ENCODE results near the gene FAM171A1. TPM values are rescaled to one million over a fixed set of nuclear protein-coding genes. Genes with fewer than 3 reads are reported as not detected.

Gene FAM171A1
- polyA plus RNA-seq, 1 donor (not counting 4 experiments of a cell fraction or from before 2014, with no cell fraction given) = 8.8 TPM

DNA sequence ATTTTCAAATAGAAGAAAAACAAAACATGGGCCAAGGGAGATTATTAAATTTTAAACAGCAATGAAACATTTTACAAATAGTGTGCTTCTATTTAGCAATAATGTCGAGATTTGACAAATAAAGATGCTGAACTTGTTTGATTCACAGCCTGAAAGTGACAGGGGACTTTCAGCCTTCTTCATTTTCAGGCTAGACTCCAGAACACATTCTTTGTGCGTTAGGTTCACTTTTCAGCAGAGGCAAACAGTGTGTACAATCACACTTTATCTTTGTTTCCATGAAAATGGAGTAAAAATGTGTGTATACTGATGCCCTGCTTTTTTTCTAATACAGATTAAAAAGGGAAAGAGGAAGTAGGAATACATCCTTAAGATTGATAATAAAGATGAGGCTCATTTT lies 35.6 kb downstream of the FAM171A1 start:
- H3K9me3 ChIP-seq (ENCODE audit: control insufficient read depth, low read depth, low read length) = no peaks in the 10 kb centered on the region
- no peak overlapping the region for H3K4me2 ChIP-seq (ENCODE audit: control insufficient read depth, extremely low read depth, insufficient read depth, low read depth, low read length)
- H3K27ac ChIP-seq (ENCODE audit: control insufficient read depth, insufficient read depth, low read length) = no peak overlapping the region
- H3K9ac ChIP-seq (ENCODE audit: control insufficient read depth, extremely low read depth, insufficient read depth, low read length) = no peak overlapping the region
- dilution Hi-C loops (cut with MboI; ENCODE audit: extremely low pct_ligation_motif_present, low sequenced_read_pairs) = no loop called here
- no peak for TF ChIP-seq EZH2 (IDR thresholded peaks at IDR 0.05; ENCODE audit: low read length)
- TF ChIP-seq CTCF (optimal IDR thresholded peaks at IDR 0.05 in 1 of 3, IDR thresholded peaks at IDR 0.05 in 1 of 3, conservative IDR thresholded peaks at IDR 0.05 in 1 of 3; ENCODE audit: extremely low read depth in 1 of 3, insufficient read depth in 2 of 3, low read length in 3 of 3) = no peak
- H3K36me3 ChIP-seq (ENCODE audit: control insufficient read depth in 2 of 2, extremely low read depth in 1 of 2, insufficient read depth in 2 of 2, low read length in 2 of 2) = no peaks in the 10 kb centered on the region
- H3K4me1 ChIP-seq (ENCODE audit: control insufficient read depth, extremely low read depth, insufficient read depth, low read length) = no peaks in the 10 kb centered on the region
- no peaks in the 10 kb centered on the region for H3K9me1 ChIP-seq (ENCODE audit: control insufficient read depth, extremely low read depth, insufficient read depth, low read length)
- DNase-seq (ENCODE audit: low read depth, low spot score) (no peak), FAIRE-seq (no peak)
- no peaks in the 10 kb centered on the region for H3K79me2 ChIP-seq (ENCODE audit: control insufficient read depth, insufficient read depth, low read length)
- no peak overlapping the region for H3K4me3 ChIP-seq (ENCODE audit: control insufficient read depth in 2 of 3, extremely low read depth in 1 of 3, insufficient read depth in 2 of 3, low read depth in 1 of 3, low read length in 3 of 3)
- no peak overlapping the region for H2AFZ ChIP-seq (ENCODE audit: control insufficient read depth, low read length)
- no peaks in the 10 kb centered on the region for H4K20me1 ChIP-seq (ENCODE audit: control insufficient read depth, extremely low read depth, insufficient read depth, low read length)
- no peaks in the 10 kb centered on the region for H3K27me3 ChIP-seq (ENCODE audit: control insufficient read depth, extremely low read depth, insufficient read depth, low read length)

DNA sequence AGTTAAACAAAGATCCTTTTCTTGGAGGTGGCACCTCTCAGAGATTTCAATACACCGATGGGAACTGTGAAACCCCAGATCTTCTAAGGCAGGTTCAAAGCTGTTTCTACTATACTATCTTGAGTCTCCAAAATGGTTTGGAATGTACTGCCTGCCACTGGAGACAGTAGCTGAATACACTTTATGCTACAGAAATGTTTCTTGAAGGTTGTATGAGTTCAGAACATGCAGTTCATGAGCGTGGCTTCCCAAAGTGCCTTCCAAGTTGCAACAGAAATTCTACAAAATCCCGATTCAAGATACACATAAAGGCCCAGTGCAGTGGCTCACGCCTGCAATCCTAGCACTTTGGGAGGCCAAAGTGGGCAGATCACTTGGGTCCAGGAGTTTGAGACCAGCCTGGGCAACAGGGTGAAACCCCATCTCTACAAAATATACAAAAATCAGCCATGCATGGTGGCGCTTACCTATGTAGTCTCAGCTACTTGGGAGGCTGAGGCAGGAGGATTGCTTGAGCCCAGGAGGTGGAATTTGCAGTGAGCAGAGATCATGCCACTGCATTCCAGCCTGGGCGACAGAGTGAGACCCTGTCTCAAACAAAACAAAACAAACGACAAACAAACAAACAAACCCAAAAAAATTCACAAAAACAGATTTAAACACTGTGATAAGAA lies 36.3 kb downstream of the FAM171A1 start:
- no peaks in the 10 kb centered on the region for H3K79me2 ChIP-seq (ENCODE audit: control insufficient read depth, insufficient read depth, low read length)
- no peaks in the 10 kb centered on the region for H3K36me3 ChIP-seq (ENCODE audit: control insufficient read depth in 2 of 2, extremely low read depth in 1 of 2, insufficient read depth in 2 of 2, low read length in 2 of 2)
- no peak overlapping the region for H3K9ac ChIP-seq (ENCODE audit: control insufficient read depth, extremely low read depth, insufficient read depth, low read length)
- no peak overlapping the region for H3K4me2 ChIP-seq (ENCODE audit: control insufficient read depth, extremely low read depth, insufficient read depth, low read depth, low read length)
- no peaks in the 10 kb centered on the region for H3K9me1 ChIP-seq (ENCODE audit: control insufficient read depth, extremely low read depth, insufficient read depth, low read length)
- dilution Hi-C loops (cut with MboI; ENCODE audit: extremely low pct_ligation_motif_present, low sequenced_read_pairs) = no loop called here
- DNase-seq (ENCODE audit: low read depth, low spot score) (no peak), FAIRE-seq (no peak)
- H3K4me1 ChIP-seq (ENCODE audit: control insufficient read depth, extremely low read depth, insufficient read depth, low read length) = no peaks in the 10 kb centered on the region
- no peaks in the 10 kb centered on the region for H3K27me3 ChIP-seq (ENCODE audit: control insufficient read depth, extremely low read depth, insufficient read depth, low read length)
- H3K27ac ChIP-seq (ENCODE audit: control insufficient read depth, insufficient read depth, low read length) = no peak overlapping the region
- H3K4me3 ChIP-seq (ENCODE audit: control insufficient read depth in 2 of 3, extremely low read depth in 1 of 3, insufficient read depth in 2 of 3, low read depth in 1 of 3, low read length in 3 of 3) = no peak overlapping the region
- no peaks in the 10 kb centered on the region for H3K9me3 ChIP-seq (ENCODE audit: control insufficient read depth, low read depth, low read length)
- H2AFZ ChIP-seq (ENCODE audit: control insufficient read depth, low read length) = no peak overlapping the region
- no peaks in the 10 kb centered on the region for H4K20me1 ChIP-seq (ENCODE audit: control insufficient read depth, extremely low read depth, insufficient read depth, low read length)
- no peak for TF ChIP-seq EZH2 (IDR thresholded peaks at IDR 0.05; ENCODE audit: low read length)
- TF ChIP-seq CTCF (optimal IDR thresholded peaks at IDR 0.05 in 1 of 3, IDR thresholded peaks at IDR 0.05 in 1 of 3, conservative IDR thresholded peaks at IDR 0.05 in 1 of 3; ENCODE audit: extremely low read depth in 1 of 3, insufficient read depth in 2 of 3, low read length in 3 of 3) = no peak
